ENCODE data around the gene MREG.

Gene MREG

GRCh38 chr2:216002693-216003092 lies 10.7 kb downstream of the MREG start:
- H3K4me3 Mint-ChIP-seq: no peak overlapping the region
- H3K27me3 Mint-ChIP-seq (ENCODE audit: low read depth): no peaks in the 10 kb centered on the region
- no peak for TF ChIP-seq CTCF (IDR thresholded peaks at IDR 0.05; ENCODE audit: unreplicated experiment in 3 of 3)
- peak overlapping the region in 2 of 3 experiments; percentile 12 to 84 for H3K27ac Mint-ChIP-seq
- peaks cover under 1% of the 10 kb centered on the region for H3K36me3 Mint-ChIP-seq (ENCODE audit: low read depth)
- H3K9me3 Mint-ChIP-seq: no peaks in the 10 kb centered on the region
- peaks cover 33% of the 10 kb centered on the region for H3K4me1 Mint-ChIP-seq

GRCh38 chr2:216002101-216002678 lies 11.2 kb downstream of the MREG start:
- H3K4me1 Mint-ChIP-seq: peaks cover 33% of the 10 kb centered on the region
- no peaks in the 10 kb centered on the region for H3K27me3 Mint-ChIP-seq (ENCODE audit: low read depth)
- H3K9me3 Mint-ChIP-seq: no peaks in the 10 kb centered on the region
- peak overlapping the region in 2 of 3 experiments; percentile 12 to 84 for H3K27ac Mint-ChIP-seq
- H3K36me3 Mint-ChIP-seq (ENCODE audit: low read depth): peaks cover 6% of the 10 kb centered on the region
- H3K4me3 Mint-ChIP-seq: no peak overlapping the region
- no peak for TF ChIP-seq CTCF (IDR thresholded peaks at IDR 0.05; ENCODE audit: unreplicated experiment in 3 of 3)

- H3K4me1 Mint-ChIP-seq: peaks cover 33% of the 10 kb centered on the region
- H3K27me3 Mint-ChIP-seq (ENCODE audit: low read depth): no peaks in the 10 kb centered on the region
- H3K36me3 Mint-ChIP-seq (ENCODE audit: low read depth): peaks cover 9% of the 10 kb centered on the region
- TF ChIP-seq CTCF (IDR thresholded peaks at IDR 0.05; ENCODE audit: unreplicated experiment in 3 of 3): no peak
- H3K4me3 Mint-ChIP-seq: no peak overlapping the region
- peak overlapping the region in 1 of 3 experiments; percentile 53 for H3K27ac Mint-ChIP-seq
- no peaks in the 10 kb centered on the region for H3K9me3 Mint-ChIP-seq
Observed at GRCh38 chr2:216001216-216002100, 11.9 kb downstream of the MREG start.

- H3K4me1 Mint-ChIP-seq: peaks cover 19% of the 10 kb centered on the region
- H3K4me3 Mint-ChIP-seq: no peak overlapping the region
- no peak overlapping the region for H3K27ac Mint-ChIP-seq
- TF ChIP-seq CTCF (IDR thresholded peaks at IDR 0.05; ENCODE audit: unreplicated experiment in 3 of 3): no peak
- H3K27me3 Mint-ChIP-seq (ENCODE audit: low read depth): no peaks in the 10 kb centered on the region
- peaks cover 1% of the 10 kb centered on the region for H3K9me3 Mint-ChIP-seq
- peaks cover 29% of the 10 kb centered on the region for H3K36me3 Mint-ChIP-seq (ENCODE audit: low read depth)
Observed at GRCh38 chr2:215998636-215999035, 14.7 kb downstream of the MREG start.

GRCh38 chr2:215997219-215997618 lies 16.1 kb downstream of the MREG start:
- Mint-ChIP-seq H3K4me1 (peaks cover 9% of the 10 kb centered on the region), H3K27ac (no peak overlapping the region), H3K9me3 (peaks cover 13% of the 10 kb centered on the region), H3K36me3 (ENCODE audit: low read depth) (peaks cover 43% of the 10 kb centered on the region), H3K27me3 (ENCODE audit: low read depth) (no peaks in the 10 kb centered on the region), H3K4me3 (no peak overlapping the region)
- no peak for TF ChIP-seq CTCF (IDR thresholded peaks at IDR 0.05; ENCODE audit: unreplicated experiment in 3 of 3)

All from nephron (organoid).